ENCODE data around the gene MYT1.

Gene MYT1

DNA sequence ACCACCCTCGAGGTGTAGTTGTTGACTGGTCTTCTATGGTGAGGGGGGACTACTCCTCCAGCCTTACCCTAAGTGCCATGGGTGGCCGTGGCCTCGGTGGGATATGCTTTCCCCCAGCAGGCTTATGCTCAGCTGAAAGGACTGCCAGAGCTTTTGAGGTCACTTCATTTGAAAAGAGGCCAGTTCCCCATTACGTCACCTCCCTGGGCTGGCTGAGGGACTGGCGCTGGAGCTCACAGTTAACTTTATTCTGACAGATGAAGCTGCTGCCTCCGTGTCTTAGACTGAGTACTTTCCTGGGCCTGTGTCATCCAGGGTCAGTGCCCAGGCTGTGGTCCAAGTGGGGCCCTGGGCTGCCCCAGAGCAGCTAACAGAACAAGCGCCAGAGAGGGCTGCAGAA is 48.5 kb downstream of the MYT1 start:
- no peak for DNase-seq (ENCODE audit: low read depth in 2 of 2)

- no peak for DNase-seq (ENCODE audit: low read depth in 2 of 2)
Observed at GRCh38 chr20:64214113-64214512, 49.9 kb downstream of the MYT1 start.

GRCh38 chr20:64214952-64215351 is 50.7 kb downstream of the MYT1 start:
- DNase-seq (ENCODE audit: low read depth in 2 of 2), result no peak

DNA sequence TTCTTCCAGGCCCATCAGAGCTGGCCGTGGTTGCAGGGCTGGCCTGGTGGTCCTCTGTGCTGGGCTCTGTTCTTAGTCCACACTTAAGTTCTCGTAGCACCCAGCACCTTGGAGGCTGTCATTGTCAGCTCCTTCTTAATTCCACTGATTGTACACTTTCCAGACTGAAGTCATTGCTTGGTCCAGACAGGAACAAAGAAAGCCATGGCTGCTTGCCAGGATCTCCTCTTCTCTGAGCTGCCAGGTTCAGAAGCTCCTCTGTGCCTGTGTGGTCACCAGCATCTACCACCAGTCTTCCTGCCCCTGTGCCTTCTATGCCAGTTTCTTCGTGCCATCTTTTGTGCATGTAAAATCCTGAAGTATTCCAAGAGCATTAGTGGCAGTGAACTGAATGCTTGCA is 51.8 kb downstream of the MYT1 start:
- DNase-seq (ENCODE audit: low read depth in 2 of 2), result no peak

- DNase-seq (ENCODE audit: low read depth in 2 of 2), result no peak
Observed at GRCh38 chr20:64216910-64217309, 52.7 kb downstream of the MYT1 start.

DNA sequence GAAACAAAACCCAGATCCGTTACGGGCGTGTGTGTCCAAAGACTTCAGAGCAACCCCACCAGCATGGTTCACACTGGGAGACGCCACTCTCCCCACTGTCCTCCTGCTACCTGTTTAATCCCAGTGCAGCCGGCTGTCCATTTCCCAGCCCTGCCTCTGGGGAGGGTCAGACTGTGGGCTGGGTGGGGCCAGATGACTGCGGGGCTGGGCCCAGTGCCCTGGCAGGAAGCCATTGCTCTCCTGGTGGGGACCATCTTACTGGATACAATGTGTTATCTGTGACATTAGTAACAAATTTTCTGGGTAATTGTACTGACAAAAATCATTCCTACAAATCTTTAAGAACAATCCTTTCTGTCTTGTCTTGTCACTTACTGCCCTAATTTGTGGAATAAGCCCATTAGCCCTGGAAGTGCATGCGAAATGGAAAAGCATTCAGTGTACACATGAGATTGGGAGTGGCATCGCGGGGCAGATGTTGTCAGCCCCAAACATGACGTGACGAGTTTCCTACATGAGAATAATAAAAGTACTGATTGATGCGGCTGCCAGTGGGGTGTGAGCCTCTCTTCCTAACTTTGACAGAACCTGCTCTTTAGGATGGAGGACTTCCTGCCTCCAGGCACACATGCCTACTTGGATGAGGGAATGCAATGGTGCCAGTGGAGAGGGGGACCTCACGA is 53.4 kb downstream of the MYT1 start:
- no peak for DNase-seq (ENCODE audit: low read depth in 2 of 2)

- no peak for DNase-seq (ENCODE audit: low read depth in 2 of 2)
Observed at GRCh38 chr20:64219202-64219601, 55.0 kb downstream of the MYT1 start.

DNA sequence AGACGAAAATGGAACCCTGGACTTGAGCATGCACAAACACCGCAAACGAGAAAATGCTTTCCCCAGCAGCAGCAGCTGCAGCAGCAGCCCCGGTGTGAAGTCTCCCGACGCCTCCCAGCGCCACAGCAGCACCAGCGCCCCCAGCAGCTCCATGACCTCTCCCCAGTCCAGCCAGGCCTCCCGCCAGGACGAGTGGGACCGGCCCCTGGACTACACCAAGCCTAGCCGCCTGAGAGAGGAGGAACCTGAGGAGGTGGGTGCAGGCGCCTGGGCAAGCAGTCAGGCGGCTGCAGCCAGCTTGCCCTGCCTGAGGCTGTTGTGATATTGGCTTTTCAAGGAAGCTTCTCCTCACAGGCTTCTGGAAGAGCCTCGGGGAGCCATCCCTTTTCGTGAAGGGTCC is 55.5 kb downstream of the MYT1 start:
- DNase-seq (ENCODE audit: low read depth in 2 of 2), result no peak

GRCh38 chr20:64220420-64220819 is 56.2 kb downstream of the MYT1 start:
- no peak for DNase-seq (ENCODE audit: low read depth in 2 of 2)

- no peak for DNase-seq (ENCODE audit: low read depth in 2 of 2)
Observed at GRCh38 chr20:64220891-64221527, 56.8 kb downstream of the MYT1 start.

DNA sequence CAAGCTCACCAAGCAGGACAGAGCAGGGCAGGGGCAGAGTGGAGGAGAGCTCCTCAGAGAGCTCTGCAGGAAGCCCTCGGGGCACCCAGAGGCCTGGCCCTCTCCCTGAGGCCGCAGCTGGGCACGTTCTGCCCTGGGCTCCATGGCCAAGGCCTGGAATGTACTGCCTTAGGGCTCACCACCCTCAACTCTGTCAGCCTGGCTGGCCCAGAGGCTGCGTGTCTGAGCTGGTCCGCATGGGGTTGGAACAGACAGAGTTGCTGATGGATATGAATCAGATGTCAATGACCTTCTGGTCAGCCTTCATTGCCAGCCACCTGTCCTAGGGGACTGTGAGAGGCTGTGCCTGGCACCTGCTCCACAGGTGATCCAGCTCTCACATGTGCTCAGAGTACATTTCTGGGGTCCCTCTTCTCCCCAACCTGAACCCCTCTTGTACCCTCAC is 58.1 kb downstream of the MYT1 start:
- DNase-seq (ENCODE audit: low read depth in 2 of 2), result no peak

DNA sequence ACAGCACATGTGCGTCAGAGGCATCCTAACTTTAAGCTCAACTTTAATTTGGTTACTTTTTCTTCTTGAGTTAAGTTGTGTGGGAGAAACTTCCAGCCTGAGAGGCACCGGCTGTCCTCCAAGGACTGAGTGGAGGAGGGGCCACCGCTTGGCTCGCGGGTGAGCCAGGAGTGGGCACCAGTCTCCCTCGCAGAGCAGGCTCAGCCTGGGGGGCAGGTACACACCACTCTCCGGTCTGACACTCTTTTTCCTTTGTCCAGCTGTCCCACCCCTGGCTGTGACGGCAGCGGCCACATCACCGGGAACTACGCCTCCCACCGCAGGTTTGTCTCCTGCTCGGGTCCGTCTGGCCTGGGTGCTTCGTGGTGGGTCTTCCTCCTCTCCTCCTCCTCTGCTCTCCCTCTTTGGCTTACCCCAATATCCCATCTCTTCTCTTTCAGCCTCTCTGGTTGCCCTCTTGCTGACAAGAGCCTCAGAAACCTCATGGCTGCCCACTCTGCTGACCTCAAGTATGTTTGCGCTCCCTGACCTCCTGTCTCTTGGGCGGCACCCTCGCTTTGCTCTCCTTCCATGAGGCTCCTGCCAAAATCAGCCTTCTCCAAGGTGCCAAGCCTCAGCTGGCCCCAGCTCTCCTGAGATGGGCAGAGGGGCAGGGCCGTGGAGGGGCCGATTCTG is 58.7 kb downstream of the MYT1 start:
- DNase-seq (ENCODE audit: low read depth in 2 of 2), result no peak

DNA sequence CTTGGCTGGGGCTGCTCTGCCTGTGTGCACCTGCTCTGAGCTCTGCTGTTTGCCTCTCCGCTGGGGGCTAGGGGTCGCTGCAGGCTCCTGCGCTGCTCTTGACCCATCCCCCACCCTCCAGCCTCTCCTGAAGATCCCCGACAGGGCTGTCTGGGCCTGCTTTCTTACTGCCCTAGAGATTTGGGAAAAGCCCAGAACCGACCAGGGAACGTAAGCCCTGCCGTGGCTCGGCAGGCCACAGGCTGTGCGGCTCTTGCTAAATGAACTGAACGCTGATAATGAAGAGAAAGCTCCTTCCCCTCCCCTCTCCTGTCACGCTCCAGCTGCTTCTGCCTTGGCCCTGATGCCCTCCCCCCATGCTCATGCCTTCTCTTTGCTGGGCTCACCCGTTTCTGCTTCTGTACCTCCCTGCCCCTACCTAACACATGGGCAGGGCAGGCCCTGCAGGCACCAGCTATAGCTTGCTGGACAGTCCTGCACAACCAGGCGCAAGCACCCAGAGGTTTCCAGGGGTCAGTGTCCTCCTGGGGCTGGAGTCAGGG is 59.3 kb downstream of the MYT1 start:
- no peak for DNase-seq (ENCODE audit: low read depth in 2 of 2)

DNA sequence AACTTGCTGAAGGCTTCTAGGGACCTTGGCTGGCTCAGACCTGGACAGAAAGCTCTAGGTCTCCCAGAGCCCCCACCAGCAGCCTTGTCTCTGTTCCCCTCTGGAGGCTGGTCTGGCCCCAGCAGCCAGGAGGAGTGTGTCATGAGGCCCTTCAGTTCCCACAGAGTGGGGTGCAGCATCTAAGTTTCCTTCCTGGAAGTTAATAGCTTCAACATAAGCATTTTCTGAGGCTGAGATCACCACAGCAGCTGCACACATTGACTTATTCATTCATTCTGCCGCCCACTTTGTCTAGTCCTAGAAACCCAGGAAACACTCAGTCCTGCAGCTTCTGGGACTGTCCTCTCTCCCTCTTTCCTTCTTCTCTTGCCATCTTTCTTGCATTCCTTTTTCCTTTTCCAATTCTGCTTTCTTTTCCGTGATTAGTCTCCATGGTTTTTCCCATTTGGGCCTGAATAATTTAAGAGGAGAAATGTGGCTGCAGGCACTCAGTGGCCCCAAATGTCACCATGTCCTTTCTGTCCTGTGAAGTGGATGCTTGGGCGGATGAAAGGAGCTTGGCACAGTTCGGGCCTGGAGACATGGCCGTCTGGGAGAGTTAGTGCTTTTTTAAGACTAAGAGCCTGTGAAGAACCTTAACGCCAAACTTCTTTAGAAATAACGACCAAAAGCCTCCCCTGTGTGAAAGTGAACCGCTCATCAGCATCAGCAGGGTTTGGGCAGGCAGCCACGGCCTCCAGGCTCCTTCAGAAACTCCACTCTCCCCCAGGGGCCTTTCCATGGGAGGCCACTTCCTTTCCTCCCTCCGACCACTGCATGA is 60.3 kb downstream of the MYT1 start:
- no peak for DNase-seq (ENCODE audit: low read depth in 2 of 2)

- no peak for DNase-seq (ENCODE audit: low read depth in 2 of 2)
Observed at GRCh38 chr20:64225171-64225595, 60.9 kb downstream of the MYT1 start.

- no peak for DNase-seq (ENCODE audit: low read depth in 2 of 2)
Observed at GRCh38 chr20:64225828-64226598, 61.8 kb downstream of the MYT1 start.

- no peak for DNase-seq (ENCODE audit: low read depth in 2 of 2)
Observed at GRCh38 chr20:64226686-64227580, 62.7 kb downstream of the MYT1 start.

- DNase-seq (ENCODE audit: low read depth in 2 of 2), result no peak
Observed at GRCh38 chr20:64228086-64228653, 63.9 kb downstream of the MYT1 start.

- no peak for DNase-seq (ENCODE audit: low read depth in 2 of 2)
Observed at GRCh38 chr20:64228751-64229506, 64.7 kb downstream of the MYT1 start.

Measured in activated CD8-positive, alpha-beta memory T cell treated with anti-CD3 and anti-CD28 coated beads for 4 hours (primary cell).